Loucy (cell line): ENCODE results near the gene PBX4.

Experiments
- H2AFZ ChIP-seq: fragments of 200-600 bp; sonication (generic); 2 replicates; pipeline ENCODE4 v1.6.0; 2016; ENCODE audit warnings: antibody characterized with exemption, mild to moderate bottlenecking, low read length, moderate library complexity
- H3F3A ChIP-seq: fragments of 200-600 bp; 2 replicates; pipeline ENCODE4 v1.6.0; 2016; ENCODE audit warnings: antibody characterized with exemption, low read depth, mild to moderate bottlenecking
- H3K27me3 ChIP-seq: fragments of 200-600 bp; sonication (generic); 2 replicates; pipeline ENCODE4 v1.6.1; 2014; ENCODE audit warnings: low read length, mild to moderate bottlenecking; ENCODE audit not compliant: insufficient read depth, poor library complexity, severe bottlenecking
- H3K36me3 ChIP-seq: fragments of 200-600 bp; sonication (generic); 2 replicates; pipeline ENCODE4 v1.6.1; 2016; ENCODE audit warnings: low read length; ENCODE audit not compliant: insufficient read depth
- H3K4me1 ChIP-seq: fragments of 200-600 bp; sonication (generic); 2 replicates; pipeline ENCODE4 v1.5.1; 2014; ENCODE audit warnings: low read length, mild to moderate bottlenecking; ENCODE audit not compliant: insufficient read depth, poor library complexity, severe bottlenecking
- H3K4me2 ChIP-seq: fragments of 200-600 bp; sonication (generic); 2 replicates; pipeline ENCODE4 v1.6.0; 2014; ENCODE audit warnings: antibody characterized with exemption, low read length, low read depth, mild to moderate bottlenecking; ENCODE audit not compliant: poor library complexity, severe bottlenecking
- H3K4me3 ChIP-seq: fragments of 200-600 bp; sonication (generic); 2 replicates; pipeline ENCODE4 v1.5.1; 2014; ENCODE audit warnings: low read length, mild to moderate bottlenecking, mixed read lengths; ENCODE audit not compliant: poor library complexity, severe bottlenecking
- H3K79me2 ChIP-seq: fragments of 200-600 bp; sonication (generic); 2 replicates; pipeline ENCODE4 v1.6.1; 2014; ENCODE audit warnings: low read length; ENCODE audit not compliant: insufficient read depth
- H3K9ac ChIP-seq: fragments of 200-600 bp; sonication (generic); 2 replicates; pipeline ENCODE4 v1.6.0; 2014; ENCODE audit warnings: mild to moderate bottlenecking, low read depth, low read length, moderate library complexity; ENCODE audit not compliant: poor library complexity, severe bottlenecking
- H3K9me2 ChIP-seq: fragments of 200-600 bp; sonication (generic); replicated peaks from 2 replicates; pipeline ENCODE4 v1.6.1; 2016; ENCODE audit warnings: low read depth, low read length, mixed read lengths
- H3K9me3 ChIP-seq: fragments of 200-600 bp; sonication (generic); 2 replicates; pipeline ENCODE4 v1.6.1; 2014; ENCODE audit warnings: mild to moderate bottlenecking, antibody characterized with exemption, low read length, low read depth; ENCODE audit not compliant: insufficient read depth
- H4K20me1 ChIP-seq: fragments of 200-600 bp; sonication (generic); 2 replicates; pipeline ENCODE4 v1.6.0; 2014; ENCODE audit warnings: antibody characterized with exemption, low read length, mild to moderate bottlenecking; ENCODE audit not compliant: insufficient read depth, poor library complexity, severe bottlenecking
- CTCF ChIP-seq: fragments of 200-600 bp; sonication (generic); conservative IDR thresholded peaks from 2 replicates; pipeline ENCODE4 v1.5.1; 2014; ENCODE audit warnings: mild to moderate bottlenecking, antibody characterized with exemption, low read length
- EZH2phosphoT487 ChIP-seq: fragments of 200-600 bp; IDR thresholded peaks from 2 replicates; pipeline ENCODE4 v1.6.1; 2018; ENCODE audit warnings: antibody characterized with exemption, mild to moderate bottlenecking, moderate library complexity, borderline replicate concordance

PBX4 gene

GRCh38 chr19:19538061-19538784 lies 80.3 kb downstream of the PBX4 start, which contains the start of gene CILP2:
TSS of gene CILP2 (plus strand) at chr19:19538265. CDS start at chr19:19538350, 85 bp downstream.
- Histone ChIP-seq H3K4me1 (no peaks in the 10 kb centered on the region), H3K9me2 (no peaks in the 10 kb centered on the region), H3K36me3 (no peaks in the 10 kb centered on the region), H3K4me3 (no peak within 1 kb of the TSS), H4K20me1 (no peaks in the 10 kb centered on the region), H3K4me2 (no peak within 1 kb of the TSS), H2AFZ (no peak within 1 kb of the TSS), H3K9ac (no peak within 1 kb of the TSS), H3K79me2 (no peaks in the 10 kb centered on the region), H3F3A (no peaks in the 10 kb centered on the region), H3K27me3 (no peaks in the 10 kb centered on the region), H3K9me3 (no peaks in the 10 kb centered on the region)
- TF ChIP-seq EZH2phosphoT487, result no peak
- TF ChIP-seq CTCF, result no peak

GRCh38 chr19:19537075-19538048 lies 81.1 kb downstream of the PBX4 start:
- Histone ChIP-seq H3F3A (no peaks in the 10 kb centered on the region), H2AFZ (no peak overlapping the region), H4K20me1 (no peaks in the 10 kb centered on the region), H3K4me3 (no peak overlapping the region), H3K36me3 (no peaks in the 10 kb centered on the region), H3K27me3 (no peaks in the 10 kb centered on the region), H3K4me1 (no peaks in the 10 kb centered on the region), H3K4me2 (no peak overlapping the region), H3K9ac (no peak overlapping the region), H3K79me2 (no peaks in the 10 kb centered on the region), H3K9me2 (no peaks in the 10 kb centered on the region), H3K9me3 (no peaks in the 10 kb centered on the region)
- TF ChIP-seq EZH2phosphoT487 (no peak), CTCF (no peak)

- H3K4me1 ChIP-seq, result no peaks in the 10 kb centered on the region
- H3K9ac ChIP-seq, result no peak overlapping the region
- TF ChIP-seq CTCF (no peak), EZH2phosphoT487 (no peak)
- H3K9me3 ChIP-seq, result no peaks in the 10 kb centered on the region
- no peaks in the 10 kb centered on the region for H3K79me2 ChIP-seq
- no peak overlapping the region for H2AFZ ChIP-seq
- no peaks in the 10 kb centered on the region for H3K9me2 ChIP-seq
- H3F3A ChIP-seq, result no peaks in the 10 kb centered on the region
- no peak overlapping the region for H3K4me3 ChIP-seq
- H4K20me1 ChIP-seq, result no peaks in the 10 kb centered on the region
- H3K4me2 ChIP-seq, result no peak overlapping the region
- no peaks in the 10 kb centered on the region for H3K36me3 ChIP-seq
- no peaks in the 10 kb centered on the region for H3K27me3 ChIP-seq
Observed at GRCh38 chr19:19535311-19536191, 82.9 kb downstream of the PBX4 start.
